ENCODE measurements around the gene STK40.

- TF ChIP-seq TAF1 (IDR thresholded peaks at IDR 0.05; ENCODE audit: low read depth, low read length) (no peak), POLR2A (IDR thresholded peaks at IDR 0.05; ENCODE audit: low read depth, low read length) (no peak), POLR2AphosphoS5 (IDR thresholded peaks at IDR 0.05; ENCODE audit: low read depth, low read length) (no peak), POU2F2 (IDR thresholded peaks at IDR 0.05; ENCODE audit: low read depth, low read length) (no peak), SPI1 (IDR thresholded peaks at IDR 0.05; ENCODE audit: low read depth, low read length) (no peak)
Measured at GRCh38 chr1:36323636-36324352, 61.9 kb downstream of the STK40 start, which contains the start of gene EVA1B.

Measured in GM12891 (cell line).